ENCODE results near the gene ELF1. TPM values are rescaled to one million over a fixed set of nuclear protein-coding genes. Genes with fewer than 3 reads are reported as not detected.
A peak's percentile ranks its signal among the peaks of the same experiment; 100 is the strongest.

ELF1 gene
- total and polyA plus RNA-seq, 10 of the 15 experiments (the other 5 are each of a cell fraction or from before 2014, with no cell fraction given), result 43.3 to 97.6 (median 55.7) TPM

DNA sequence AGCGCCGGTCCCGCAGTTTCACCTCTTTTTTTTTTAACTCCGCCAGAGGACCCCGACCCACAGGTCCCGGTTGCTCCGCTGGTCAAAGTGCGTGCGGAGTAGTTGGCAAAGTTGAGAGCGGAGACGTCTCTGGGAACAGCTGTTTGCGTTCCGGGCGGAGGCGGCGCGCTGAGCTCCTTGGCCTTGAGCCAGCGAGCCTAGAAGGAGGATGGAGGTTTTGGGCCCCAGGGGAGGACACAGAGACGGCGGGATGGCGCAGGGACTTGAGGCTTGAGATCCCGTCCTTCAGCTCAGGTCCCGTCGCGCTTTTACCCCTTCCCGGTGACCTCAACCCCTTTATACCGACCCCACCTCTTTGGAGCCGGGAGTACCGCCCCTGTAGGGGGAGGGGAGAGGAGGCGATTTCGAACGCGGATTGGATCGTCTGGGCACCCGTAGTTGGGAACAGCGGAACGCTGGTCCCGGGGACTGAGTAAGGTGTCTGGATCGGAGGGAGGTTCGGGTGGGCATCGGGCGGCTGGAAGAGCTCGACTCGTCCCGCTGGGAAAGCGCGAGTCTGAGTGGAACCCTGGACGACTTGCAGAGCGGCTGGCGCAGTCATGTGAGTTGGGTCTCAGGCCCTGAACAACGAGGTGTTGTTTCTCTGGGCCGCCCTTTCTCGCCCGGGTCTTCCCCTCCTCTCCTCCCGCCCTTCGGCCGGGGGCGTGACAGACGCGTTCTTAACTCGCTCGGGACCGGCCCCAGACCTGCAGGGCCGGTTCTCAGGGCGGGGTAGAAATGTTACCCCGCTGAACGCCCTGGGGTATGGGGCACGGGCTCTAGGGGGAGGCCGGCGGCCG is 42.2 kb upstream of the ELF1 start, which contains the start of gene WBP4 (continued):
- TF ChIP-seq, protein P1, sequence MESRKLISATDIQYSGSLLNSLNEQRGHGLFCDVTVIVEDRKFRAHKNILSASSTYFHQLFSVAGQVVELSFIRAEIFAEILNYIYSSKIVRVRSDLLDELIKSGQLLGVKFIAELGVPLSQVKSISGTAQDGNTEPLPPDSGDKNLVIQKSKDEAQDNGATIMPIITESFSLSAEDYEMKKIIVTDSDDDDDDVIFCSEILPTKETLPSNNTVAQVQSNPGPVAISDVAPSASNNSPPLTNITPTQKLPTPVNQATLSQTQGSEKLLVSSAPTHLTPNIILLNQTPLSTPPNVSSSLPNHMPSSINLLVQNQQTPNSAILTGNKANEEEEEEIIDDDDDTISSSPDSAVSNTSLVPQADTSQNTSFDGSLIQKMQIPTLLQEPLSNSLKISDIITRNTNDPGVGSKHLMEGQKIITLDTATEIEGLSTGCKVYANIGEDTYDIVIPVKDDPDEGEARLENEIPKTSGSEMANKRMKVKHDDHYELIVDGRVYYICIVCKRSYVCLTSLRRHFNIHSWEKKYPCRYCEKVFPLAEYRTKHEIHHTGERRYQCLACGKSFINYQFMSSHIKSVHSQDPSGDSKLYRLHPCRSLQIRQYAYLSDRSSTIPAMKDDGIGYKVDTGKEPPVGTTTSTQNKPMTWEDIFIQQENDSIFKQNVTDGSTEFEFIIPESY (IDR thresholded peaks at IDR 0.05), result no peak
- TF ChIP-seq, protein P2, sequence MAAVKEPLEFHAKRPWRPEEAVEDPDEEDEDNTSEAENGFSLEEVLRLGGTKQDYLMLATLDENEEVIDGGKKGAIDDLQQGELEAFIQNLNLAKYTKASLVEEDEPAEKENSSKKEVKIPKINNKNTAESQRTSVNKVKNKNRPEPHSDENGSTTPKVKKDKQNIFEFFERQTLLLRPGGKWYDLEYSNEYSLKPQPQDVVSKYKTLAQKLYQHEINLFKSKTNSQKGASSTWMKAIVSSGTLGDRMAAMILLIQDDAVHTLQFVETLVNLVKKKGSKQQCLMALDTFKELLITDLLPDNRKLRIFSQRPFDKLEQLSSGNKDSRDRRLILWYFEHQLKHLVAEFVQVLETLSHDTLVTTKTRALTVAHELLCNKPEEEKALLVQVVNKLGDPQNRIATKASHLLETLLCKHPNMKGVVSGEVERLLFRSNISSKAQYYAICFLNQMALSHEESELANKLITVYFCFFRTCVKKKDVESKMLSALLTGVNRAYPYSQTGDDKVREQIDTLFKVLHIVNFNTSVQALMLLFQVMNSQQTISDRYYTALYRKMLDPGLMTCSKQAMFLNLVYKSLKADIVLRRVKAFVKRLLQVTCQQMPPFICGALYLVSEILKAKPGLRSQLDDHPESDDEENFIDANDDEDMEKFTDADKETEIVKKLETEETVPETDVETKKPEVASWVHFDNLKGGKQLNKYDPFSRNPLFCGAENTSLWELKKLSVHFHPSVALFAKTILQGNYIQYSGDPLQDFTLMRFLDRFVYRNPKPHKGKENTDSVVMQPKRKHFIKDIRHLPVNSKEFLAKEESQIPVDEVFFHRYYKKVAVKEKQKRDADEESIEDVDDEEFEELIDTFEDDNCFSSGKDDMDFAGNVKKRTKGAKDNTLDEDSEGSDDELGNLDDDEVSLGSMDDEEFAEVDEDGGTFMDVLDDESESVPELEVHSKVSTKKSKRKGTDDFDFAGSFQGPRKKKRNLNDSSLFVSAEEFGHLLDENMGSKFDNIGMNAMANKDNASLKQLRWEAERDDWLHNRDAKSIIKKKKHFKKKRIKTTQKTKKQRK (IDR thresholded peaks at IDR 0.05; ENCODE audit: low read depth, low read length), result no peak
- TF ChIP-seq HCFC1 (IDR thresholded peaks at IDR 0.05; ENCODE audit: low read length) (peak; percentile 57; the same call in 1 of the 2 replicates), FOXK2 (IDR thresholded peaks at IDR 0.05) (no peak; the same call in 1 of the 2 replicates), SMC3 (IDR thresholded peaks at IDR 0.05; ENCODE audit: borderline replicate concordance, low read length) (no peak), SMAD1 (IDR thresholded peaks at IDR 0.05; ENCODE audit: low read depth, partially characterized antibody) (peak; percentile 99), MXI1 (IDR thresholded peaks at IDR 0.05; ENCODE audit: low read depth, low read length) (peak; percentile 76), SUZ12 (IDR thresholded peaks at IDR 0.05; ENCODE audit: unreplicated experiment) (no peak), YBX1 (IDR thresholded peaks at IDR 0.05) (no peak), HDAC6 (IDR thresholded peaks at IDR 0.05; ENCODE audit: unreplicated experiment) (no peak), SP1 (IDR thresholded peaks at IDR 0.05; ENCODE audit: low read depth, low read length) (peak; percentile 69), ATF7 (IDR thresholded peaks at IDR 0.05; ENCODE audit: low read depth) (no peak; the same call in none of the 2 replicates), ETV6 (conservative IDR thresholded peaks at IDR 0.05 in 1 of 2, IDR thresholded peaks at IDR 0.05 in 1 of 2; ENCODE audit: borderline replicate concordance in 1 of 2, low read depth in 1 of 2) (no peak), NFIC (IDR thresholded peaks at IDR 0.05; ENCODE audit: low read depth, low read length) (peak; percentile 24; the same call in 1 of the 2 replicates), ZNF24 (IDR thresholded peaks at IDR 0.05) (peak; percentile 56), NRF1 (conservative IDR thresholded peaks at IDR 0.05; ENCODE audit: low read depth, low read length) (no peak), STAT1 (conservative IDR thresholded peaks at IDR 0.05) (no peak)
- TF ChIP-seq, protein P3, sequence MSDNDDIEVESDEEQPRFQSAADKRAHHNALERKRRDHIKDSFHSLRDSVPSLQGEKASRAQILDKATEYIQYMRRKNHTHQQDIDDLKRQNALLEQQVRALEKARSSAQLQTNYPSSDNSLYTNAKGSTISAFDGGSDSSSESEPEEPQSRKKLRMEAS (IDR thresholded peaks at IDR 0.05; ENCODE audit: low read depth, low read length), result no peak
- TF ChIP-seq, protein P4, sequence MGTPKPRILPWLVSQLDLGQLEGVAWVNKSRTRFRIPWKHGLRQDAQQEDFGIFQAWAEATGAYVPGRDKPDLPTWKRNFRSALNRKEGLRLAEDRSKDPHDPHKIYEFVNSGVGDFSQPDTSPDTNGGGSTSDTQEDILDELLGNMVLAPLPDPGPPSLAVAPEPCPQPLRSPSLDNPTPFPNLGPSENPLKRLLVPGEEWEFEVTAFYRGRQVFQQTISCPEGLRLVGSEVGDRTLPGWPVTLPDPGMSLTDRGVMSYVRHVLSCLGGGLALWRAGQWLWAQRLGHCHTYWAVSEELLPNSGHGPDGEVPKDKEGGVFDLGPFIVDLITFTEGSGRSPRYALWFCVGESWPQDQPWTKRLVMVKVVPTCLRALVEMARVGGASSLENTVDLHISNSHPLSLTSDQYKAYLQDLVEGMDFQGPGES (IDR thresholded peaks at IDR 0.05), result 0 out of 2 replicates have a peak, but pooled peaks have one; percentile 21
- TF ChIP-seq, protein P5, sequence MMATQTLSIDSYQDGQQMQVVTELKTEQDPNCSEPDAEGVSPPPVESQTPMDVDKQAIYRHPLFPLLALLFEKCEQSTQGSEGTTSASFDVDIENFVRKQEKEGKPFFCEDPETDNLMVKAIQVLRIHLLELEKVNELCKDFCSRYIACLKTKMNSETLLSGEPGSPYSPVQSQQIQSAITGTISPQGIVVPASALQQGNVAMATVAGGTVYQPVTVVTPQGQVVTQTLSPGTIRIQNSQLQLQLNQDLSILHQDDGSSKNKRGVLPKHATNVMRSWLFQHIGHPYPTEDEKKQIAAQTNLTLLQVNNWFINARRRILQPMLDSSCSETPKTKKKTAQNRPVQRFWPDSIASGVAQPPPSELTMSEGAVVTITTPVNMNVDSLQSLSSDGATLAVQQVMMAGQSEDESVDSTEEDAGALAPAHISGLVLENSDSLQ (IDR thresholded peaks at IDR 0.05), result peak; percentile 83
- TF ChIP-seq, protein P6, sequence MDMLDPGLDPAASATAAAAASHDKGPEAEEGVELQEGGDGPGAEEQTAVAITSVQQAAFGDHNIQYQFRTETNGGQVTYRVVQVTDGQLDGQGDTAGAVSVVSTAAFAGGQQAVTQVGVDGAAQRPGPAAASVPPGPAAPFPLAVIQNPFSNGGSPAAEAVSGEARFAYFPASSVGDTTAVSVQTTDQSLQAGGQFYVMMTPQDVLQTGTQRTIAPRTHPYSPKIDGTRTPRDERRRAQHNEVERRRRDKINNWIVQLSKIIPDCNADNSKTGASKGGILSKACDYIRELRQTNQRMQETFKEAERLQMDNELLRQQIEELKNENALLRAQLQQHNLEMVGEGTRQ (IDR thresholded peaks at IDR 0.05; ENCODE audit: borderline replicate concordance, low read depth, low read length), result no peak
